Ishikawa (cell line): ENCODE data around the gene CAPN11.

ENCODE experiments used
- CEBPB ChIP-seq: IDR thresholded peaks from 2 replicates; pipeline ENCODE4 v1.6.1; 2012
- CREB1 ChIP-seq: IDR thresholded peaks from 2 replicates; pipeline ENCODE4 v1.6.1; 2012; ENCODE audit warnings: low read depth
- EGR1 ChIP-seq: IDR thresholded peaks from 2 replicates; pipeline ENCODE4 v1.6.1; 2012
- EP300 ChIP-seq: IDR thresholded peaks from 2 replicates; pipeline ENCODE4 v1.6.1; 2012; ENCODE audit warnings: borderline replicate concordance
- FOXM1 ChIP-seq: IDR thresholded peaks from 2 replicates; pipeline ENCODE4 v1.6.1; 2012; ENCODE audit warnings: low read depth, borderline replicate concordance
- NFIC ChIP-seq: IDR thresholded peaks from 2 replicates; pipeline ENCODE4 v1.6.1; 2012
- RAD21 ChIP-seq: IDR thresholded peaks from 2 replicates; pipeline ENCODE4 v1.6.1; 2012; ENCODE audit warnings: low read depth
- REST ChIP-seq: IDR thresholded peaks from 2 replicates; pipeline ENCODE4 v1.6.1; 2012; ENCODE audit warnings: low read depth, mild to moderate bottlenecking
- TAF1 ChIP-seq: IDR thresholded peaks from 2 replicates; pipeline ENCODE4 v1.6.1; 2012; ENCODE audit warnings: low read depth, mild to moderate bottlenecking
- TCF12 ChIP-seq: IDR thresholded peaks from 2 replicates; pipeline ENCODE4 v1.6.1; 2012; ENCODE audit warnings: low read depth
- TEAD4 ChIP-seq: IDR thresholded peaks from 2 replicates; pipeline ENCODE4 v1.6.1; 2012
- YY1 ChIP-seq: IDR thresholded peaks from 2 replicates; pipeline ENCODE4 v1.6.1; 2012; ENCODE audit warnings: low read depth
- ZBTB7A ChIP-seq: IDR thresholded peaks from 2 replicates; pipeline ENCODE4 v1.6.1; 2012; ENCODE audit warnings: low read depth
- TF ChIP-seq, protein P1 (sequence below): IDR thresholded peaks from 2 replicates; pipeline ENCODE4 v1.6.1; 2012
- TF ChIP-seq, protein P2 (sequence below): IDR thresholded peaks from 2 replicates; pipeline ENCODE4 v1.6.1; 2012

The CAPN11 gene

GRCh38 chr6:44221961-44222335 lies 63.3 kb downstream of the CAPN11 start:
- TF ChIP-seq YY1 (no peak), CEBPB (no peak), ZBTB7A (no peak; the same call in 1 of the 2 replicates), RAD21 (no peak), EGR1 (no peak), TCF12 (no peak), TEAD4 (no peak), REST (no peak), EP300 (no peak), CREB1 (no peak), FOXM1 (no peak), TAF1 (no peak), NFIC (no peak)
- TF ChIP-seq, protein P1, sequence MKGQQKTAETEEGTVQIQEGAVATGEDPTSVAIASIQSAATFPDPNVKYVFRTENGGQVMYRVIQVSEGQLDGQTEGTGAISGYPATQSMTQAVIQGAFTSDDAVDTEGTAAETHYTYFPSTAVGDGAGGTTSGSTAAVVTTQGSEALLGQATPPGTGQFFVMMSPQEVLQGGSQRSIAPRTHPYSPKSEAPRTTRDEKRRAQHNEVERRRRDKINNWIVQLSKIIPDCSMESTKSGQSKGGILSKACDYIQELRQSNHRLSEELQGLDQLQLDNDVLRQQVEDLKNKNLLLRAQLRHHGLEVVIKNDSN: no peak
- TF ChIP-seq, protein P2, sequence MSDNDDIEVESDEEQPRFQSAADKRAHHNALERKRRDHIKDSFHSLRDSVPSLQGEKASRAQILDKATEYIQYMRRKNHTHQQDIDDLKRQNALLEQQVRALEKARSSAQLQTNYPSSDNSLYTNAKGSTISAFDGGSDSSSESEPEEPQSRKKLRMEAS: no peak

DNA sequence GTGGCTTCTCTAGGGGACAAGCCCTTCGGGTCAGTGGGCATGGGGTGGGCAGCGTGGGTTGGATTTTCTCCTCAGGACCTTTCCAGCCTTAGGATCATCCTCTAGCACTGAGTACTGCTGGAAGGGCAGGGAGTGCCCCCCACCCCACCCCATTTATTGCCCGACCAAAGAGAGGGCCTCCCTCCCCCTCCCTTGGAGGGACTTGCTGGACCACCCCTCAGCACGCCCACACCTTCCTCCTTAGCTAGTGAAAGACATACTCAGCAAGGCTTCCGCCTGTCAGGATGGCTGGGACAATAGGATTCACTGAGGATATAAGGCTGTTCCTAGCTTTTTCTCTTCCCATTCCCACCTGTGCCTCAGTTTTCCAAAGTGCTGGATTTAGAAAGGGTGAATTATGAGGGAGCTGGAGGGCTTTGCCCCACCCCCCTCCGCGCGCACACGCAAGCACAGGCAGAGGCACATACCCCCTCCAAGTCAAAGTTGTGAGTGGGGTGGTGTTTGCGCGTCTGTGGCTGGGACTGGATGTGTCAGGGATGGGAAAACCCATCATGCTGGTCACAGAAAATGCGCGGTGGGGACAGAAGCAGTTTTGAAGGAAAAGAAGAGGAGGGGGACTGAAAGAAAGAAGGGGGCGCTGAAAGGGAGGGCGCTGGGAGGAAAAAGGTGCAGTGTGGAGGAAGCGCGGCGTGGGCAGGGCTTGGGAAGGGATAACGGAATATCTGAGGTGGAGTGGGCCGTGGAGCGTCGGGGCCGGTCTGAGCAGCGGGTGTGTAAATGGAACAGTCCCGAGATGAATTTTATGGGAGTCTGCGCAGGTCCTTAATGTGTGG lies 64.1 kb downstream of the CAPN11 start:
- no peak for TF ChIP-seq EP300
- no peak for TF ChIP-seq TEAD4
- TF ChIP-seq RAD21: no peak
- no peak for TF ChIP-seq CEBPB

DNA sequence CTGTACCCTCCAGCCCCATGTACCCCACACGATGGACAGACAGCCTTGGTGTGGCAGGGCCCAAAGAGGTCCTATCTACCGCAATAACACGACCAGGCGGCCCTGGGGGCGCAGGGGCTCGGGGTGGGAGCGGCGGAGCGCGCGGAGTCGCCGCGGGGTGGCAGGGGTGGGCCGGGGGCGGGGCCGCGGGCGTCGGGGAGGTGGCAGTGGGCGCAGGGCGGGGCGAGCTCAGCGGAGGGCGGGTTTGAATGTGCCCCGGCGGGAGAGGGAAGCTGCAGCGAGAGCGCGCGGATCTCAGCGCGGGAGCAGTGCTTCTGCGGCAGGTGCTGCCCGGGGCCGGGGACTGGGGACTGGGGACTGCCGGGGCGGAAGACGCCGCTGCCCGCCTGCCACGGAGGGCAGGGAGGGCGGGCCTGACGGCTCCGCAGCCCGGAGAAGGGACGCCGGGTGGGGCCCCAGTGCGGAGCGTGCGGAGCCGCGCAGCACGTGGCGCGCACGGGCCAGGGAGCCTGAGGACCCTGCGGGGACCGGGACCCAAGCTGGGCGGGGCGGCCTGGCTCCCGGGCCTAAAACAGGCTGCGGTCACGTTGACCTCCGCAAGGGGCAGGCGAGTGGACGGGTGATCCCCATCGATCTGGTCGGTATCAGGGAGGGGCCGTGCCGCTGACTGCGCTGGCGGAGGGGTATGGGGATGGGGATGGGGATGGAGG lies 64.9 kb downstream of the CAPN11 start, which contains the start of gene SLC29A1:
SLC29A1 (plus strand) TSS at position 277 of the 710 bp plus-strand sequence. CDS start 3,719 bp downstream, outside the sequence.
- TF ChIP-seq, protein P1: peak; percentile 67
- TF ChIP-seq ZBTB7A (peak; percentile 96), EP300 (no peak), CEBPB (no peak), TEAD4 (no peak)
- TF ChIP-seq, protein P2: peak; percentile 94

DNA sequence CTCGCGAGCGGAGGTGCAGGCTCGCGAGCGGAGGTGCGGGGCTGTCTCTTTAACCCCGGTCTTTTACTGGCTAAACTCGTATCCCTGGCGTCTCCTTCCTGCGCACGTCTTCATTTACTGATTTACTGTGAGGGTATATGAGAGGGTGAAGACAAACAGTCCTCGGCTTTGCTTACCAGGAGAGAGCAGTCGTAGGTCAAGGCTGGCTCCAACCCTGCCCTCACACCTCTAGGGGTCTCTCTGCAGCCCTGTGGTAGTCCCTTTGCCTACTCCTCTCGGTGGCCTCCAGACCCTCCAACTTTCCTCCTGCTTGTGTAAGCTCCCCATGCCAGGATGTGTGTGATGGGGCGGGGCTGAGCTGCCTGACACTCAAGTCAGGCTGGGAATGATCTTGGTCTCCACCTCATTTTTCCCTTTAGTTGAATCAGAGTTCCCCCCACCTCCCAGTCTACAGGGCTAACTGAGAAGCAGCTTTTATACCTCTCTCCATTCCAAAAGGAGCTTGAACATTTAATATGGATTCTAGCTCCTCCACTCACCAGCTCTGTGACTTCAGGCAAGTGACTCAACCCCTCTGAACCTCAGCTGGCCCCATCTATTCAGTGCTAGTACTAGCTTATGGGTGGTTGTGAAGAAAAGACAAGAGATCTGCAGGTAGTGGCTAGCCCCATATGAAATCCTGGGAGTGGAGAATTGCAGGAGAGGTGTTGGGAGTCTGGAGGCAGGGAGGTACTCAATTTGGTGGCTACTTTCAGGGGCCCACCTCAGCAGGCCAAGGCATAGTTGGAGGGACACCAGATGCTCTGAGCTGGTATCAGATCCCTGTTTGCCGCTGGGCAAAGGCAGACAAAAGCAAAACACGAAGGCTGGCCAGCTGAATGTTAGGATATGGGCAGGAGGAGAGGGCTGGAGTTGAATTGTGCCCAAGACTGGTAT lies 65.7 kb downstream of the CAPN11 start:
- TF ChIP-seq CREB1: no peak
- TF ChIP-seq TCF12: no peak
- TF ChIP-seq, protein P2: no peak
- no peak for TF ChIP-seq NFIC
- no peak for TF ChIP-seq EGR1
- no peak for TF ChIP-seq FOXM1
- TF ChIP-seq, protein P1: no peak
- no peak for TF ChIP-seq RAD21
- TF ChIP-seq CEBPB: no peak
- TF ChIP-seq TAF1: no peak
- TF ChIP-seq EP300: no peak
- TF ChIP-seq REST: no peak
- no peak for TF ChIP-seq TEAD4
- TF ChIP-seq YY1: no peak
